MM.1S (cell line): Measurements from ENCODE around the gene ILK.

Experiments
- CTCF ChIP-seq: fragments of 300-600 bp; sonication (generic); IDR thresholded peaks from 2 replicates; pipeline ENCODE4 v1.5.1; 2016; ENCODE audit warnings: antibody characterized with exemption, low read length, mixed read lengths
- EZH2 ChIP-seq: fragments of 300-600 bp; sonication (generic); optimal IDR thresholded peaks from 2 replicates; pipeline ENCODE3; 2017; ENCODE audit warnings: low read depth, mild to moderate bottlenecking, antibody characterized with exemption, low read length, mixed read lengths
- EZH2phosphoT487 ChIP-seq: fragments of 300-600 bp; sonication (generic); IDR thresholded peaks from 2 replicates; pipeline ENCODE4 v1.6.1; 2018; ENCODE audit warnings: antibody characterized with exemption, low read length

- TF ChIP-seq EZH2 (no peak), CTCF (no peak), EZH2phosphoT487 (no peak)
These were observed 49.5 kb downstream of the ILK start for GRCh38 chr11:6653097-6653496.
